Measurements from ENCODE around the gene ERI3. TPM values are rescaled to one million over a fixed set of nuclear protein-coding genes. Genes with fewer than 3 reads are reported as not detected.

The ERI3 gene
- total RNA-seq, 4 donors from 2014 or later: 31.9 to 58.8 (median 48.1) TPM

DNA sequence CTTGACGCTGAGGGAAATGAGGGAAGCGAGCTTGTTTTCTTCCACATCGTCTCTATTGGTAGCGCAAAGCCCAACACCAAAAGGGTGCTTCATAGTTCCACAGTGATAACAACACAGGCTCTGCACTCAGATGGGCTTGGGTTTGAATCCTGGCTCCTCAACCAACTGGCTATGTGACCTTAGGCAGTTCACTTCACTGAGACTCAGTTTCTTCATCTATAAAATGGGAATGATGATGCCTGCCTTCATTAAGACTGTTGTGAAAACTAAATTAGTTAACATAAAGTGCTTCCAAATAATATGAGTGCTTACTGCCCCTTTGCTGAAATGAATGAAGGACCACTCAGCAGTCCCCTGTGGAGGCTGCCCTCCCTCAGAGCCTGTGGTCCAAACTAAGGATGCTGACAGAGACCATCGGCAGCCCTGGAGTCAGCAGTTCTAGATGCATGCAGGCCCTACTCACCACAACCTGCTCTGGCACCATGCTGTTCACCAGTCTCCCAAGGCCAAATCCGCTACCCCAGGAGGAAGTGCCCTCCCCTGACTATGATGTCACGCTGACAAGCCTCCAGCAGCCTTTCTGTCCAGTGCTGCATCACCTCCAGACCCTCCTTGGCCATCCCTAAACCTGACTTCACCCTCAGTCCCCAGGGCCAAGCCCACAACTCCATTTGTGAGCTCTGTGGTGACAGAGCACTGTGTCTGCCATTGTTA lies 111.1 kb downstream of the ERI3 start:
- H3K36me3 ChIP-seq: peaks cover 0 to 49% of the 10 kb centered on the region in 2 donors

DNA sequence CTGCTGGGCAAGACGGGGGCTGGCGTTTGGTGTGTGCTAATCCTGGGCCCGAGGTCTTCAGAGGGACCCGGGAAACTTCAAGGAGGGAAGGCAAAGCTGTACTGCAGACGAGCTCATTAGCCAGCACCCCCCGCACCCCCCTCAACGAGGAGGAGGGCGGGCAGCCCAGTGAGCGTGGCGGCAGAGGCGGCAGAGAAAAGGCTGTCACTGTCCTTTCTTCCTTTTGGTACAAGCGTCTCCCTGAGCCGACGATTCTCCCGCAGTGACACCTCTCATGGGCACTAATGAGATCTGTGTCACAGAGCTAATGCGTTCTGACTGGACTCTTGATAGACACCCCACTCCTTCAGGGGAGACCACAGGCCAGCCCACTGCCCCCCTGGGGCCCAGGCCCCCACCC lies 112.3 kb downstream of the ERI3 start:
- no peaks in the 10 kb centered on the region for H3K27me3 ChIP-seq
- peaks cover 5 to 39% (median 20%) of the 10 kb centered on the region in 3 donors for H3K4me1 ChIP-seq
- no peaks in the 10 kb centered on the region for H3K9me3 ChIP-seq
- WGBS, 2 donors (ENCODE audit: low coverage in 1 of 2): 68% methylated on average over 9 of the region's 16 CpGs; no CpG with 5 or more reads in 1 of the 2 donors
- peaks cover 0 to 43% of the 10 kb centered on the region in 2 donors for H3K36me3 ChIP-seq
- no peak for ATAC-seq
- peak overlapping the region in 2 of 4 donors; percentile 35 to 90 for H3K27ac ChIP-seq
- H3K4me3 ChIP-seq: no peak overlapping the region
- TF ChIP-seq POLR2A (IDR thresholded peaks at IDR 0.05): no peak
- no peak for TF ChIP-seq EP300 (IDR thresholded peaks at IDR 0.05)
- TF ChIP-seq, protein P1, sequence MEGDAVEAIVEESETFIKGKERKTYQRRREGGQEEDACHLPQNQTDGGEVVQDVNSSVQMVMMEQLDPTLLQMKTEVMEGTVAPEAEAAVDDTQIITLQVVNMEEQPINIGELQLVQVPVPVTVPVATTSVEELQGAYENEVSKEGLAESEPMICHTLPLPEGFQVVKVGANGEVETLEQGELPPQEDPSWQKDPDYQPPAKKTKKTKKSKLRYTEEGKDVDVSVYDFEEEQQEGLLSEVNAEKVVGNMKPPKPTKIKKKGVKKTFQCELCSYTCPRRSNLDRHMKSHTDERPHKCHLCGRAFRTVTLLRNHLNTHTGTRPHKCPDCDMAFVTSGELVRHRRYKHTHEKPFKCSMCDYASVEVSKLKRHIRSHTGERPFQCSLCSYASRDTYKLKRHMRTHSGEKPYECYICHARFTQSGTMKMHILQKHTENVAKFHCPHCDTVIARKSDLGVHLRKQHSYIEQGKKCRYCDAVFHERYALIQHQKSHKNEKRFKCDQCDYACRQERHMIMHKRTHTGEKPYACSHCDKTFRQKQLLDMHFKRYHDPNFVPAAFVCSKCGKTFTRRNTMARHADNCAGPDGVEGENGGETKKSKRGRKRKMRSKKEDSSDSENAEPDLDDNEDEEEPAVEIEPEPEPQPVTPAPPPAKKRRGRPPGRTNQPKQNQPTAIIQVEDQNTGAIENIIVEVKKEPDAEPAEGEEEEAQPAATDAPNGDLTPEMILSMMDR (IDR thresholded peaks at IDR 0.05): no peak
- no peak for TF ChIP-seq POLR2AphosphoS5 (IDR thresholded peaks at IDR 0.05)

More for the DNA sequence above, 111.1 kb downstream of the ERI3 start:
- H3K4me3 ChIP-seq: no peak overlapping the region
- ATAC-seq: no peak
- 100% methylated on average over 1 to 4 of the region's 7 CpGs for WGBS, 2 donors (ENCODE audit: low coverage in 1 of 2)
- H3K27ac ChIP-seq: no peak overlapping the region
- TF ChIP-seq POLR2AphosphoS5 (IDR thresholded peaks at IDR 0.05) (no peak), POLR2A (IDR thresholded peaks at IDR 0.05) (no peak), EP300 (IDR thresholded peaks at IDR 0.05) (no peak)
- TF ChIP-seq, protein P1 (IDR thresholded peaks at IDR 0.05): no peak
- no peaks in the 10 kb centered on the region for H3K27me3 ChIP-seq
- H3K9me3 ChIP-seq: no peaks in the 10 kb centered on the region
- H3K4me1 ChIP-seq: peaks cover 4 to 27% (median 20%) of the 10 kb centered on the region in 3 donors

DNA sequence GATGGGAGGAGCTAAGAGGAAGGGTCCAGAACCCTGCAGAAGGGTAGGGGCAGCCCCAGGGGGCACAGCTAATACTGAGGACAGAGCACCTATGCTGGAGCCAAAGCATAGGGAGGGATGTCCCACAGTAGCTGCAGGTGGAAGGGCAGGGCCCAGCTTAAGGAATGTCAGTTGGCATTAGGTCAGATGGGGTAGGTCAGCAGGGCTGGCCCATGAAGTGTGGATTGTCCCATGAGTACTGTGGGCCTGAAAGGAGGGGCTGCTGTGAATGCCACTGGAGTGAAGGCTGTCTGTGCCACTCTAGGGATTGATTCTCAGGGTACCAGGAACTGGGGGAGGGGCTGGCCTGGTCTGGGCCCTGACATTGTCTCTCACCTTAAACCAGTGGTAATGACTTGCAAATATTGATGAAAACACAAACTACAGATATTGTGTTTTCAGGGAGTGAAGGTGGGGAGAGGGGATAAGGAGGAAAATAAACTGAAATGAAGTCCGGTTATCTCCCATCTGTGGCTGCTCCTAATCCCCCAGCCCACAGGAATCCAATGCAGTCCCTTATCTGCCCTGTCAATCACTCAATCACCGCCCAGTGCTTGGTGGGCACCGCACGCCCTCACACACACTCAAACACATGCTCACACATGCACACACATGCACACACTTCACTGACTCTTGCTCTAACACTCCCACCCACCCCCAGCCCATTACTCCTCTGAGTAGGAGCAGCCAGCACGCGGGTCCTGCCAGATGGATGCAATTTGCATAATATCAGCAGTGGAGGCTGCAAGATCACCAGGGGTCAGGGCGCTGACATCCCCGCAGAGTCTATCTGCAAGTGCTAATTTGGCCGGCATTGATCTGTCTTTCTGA lies 114.0 kb downstream of the ERI3 start:
- Histone ChIP-seq H3K36me3 (peaks cover 0 to 29% of the 10 kb centered on the region in 2 donors), H3K27ac (peak overlapping the region; percentile 79 to 90 (median 84)), H3K27me3 (no peaks in the 10 kb centered on the region), H3K4me3 (no peak overlapping the region), H3K9me3 (no peaks in the 10 kb centered on the region), H3K4me1 (peaks cover 5 to 42% (median 20%) of the 10 kb centered on the region in 3 donors)
- WGBS, 2 donors (ENCODE audit: low coverage in 1 of 2): 50 to 88% methylated on average over 2 to 5 of the region's 9 CpGs
- TF ChIP-seq EP300 (IDR thresholded peaks at IDR 0.05) (no peak), POLR2A (IDR thresholded peaks at IDR 0.05) (no peak), POLR2AphosphoS5 (IDR thresholded peaks at IDR 0.05) (no peak)
- TF ChIP-seq, protein P1 (IDR thresholded peaks at IDR 0.05): no peak
- ATAC-seq: no peak

DNA sequence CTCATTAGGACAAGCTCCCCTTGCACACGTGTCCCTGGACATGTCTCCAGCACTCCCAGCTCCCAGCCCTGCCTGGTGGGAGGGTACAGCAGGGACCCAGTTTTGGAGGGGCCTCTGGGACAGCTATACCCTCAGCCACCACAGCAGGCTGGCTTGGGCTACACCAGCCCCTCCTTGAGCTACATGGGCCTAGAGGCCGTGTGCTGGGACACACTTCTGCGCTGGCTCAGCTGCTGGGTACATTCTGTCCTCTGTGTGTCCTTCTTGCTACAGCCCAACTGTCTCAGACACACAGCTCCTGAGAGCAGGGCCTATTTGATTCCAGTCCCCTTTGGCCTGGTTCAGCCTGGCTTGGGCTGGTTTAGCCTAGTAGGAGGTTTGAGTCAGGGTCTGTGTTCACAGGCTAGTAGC lies 115.1 kb downstream of the ERI3 start:
- no peak for TF ChIP-seq POLR2A (IDR thresholded peaks at IDR 0.05)
- TF ChIP-seq EP300 (IDR thresholded peaks at IDR 0.05): no peak
- TF ChIP-seq, protein P1 (IDR thresholded peaks at IDR 0.05): peak in 1 of 4 experiments; percentile 7
- TF ChIP-seq POLR2AphosphoS5 (IDR thresholded peaks at IDR 0.05): peak; percentile 92
- ATAC-seq: peak; percentile 88
- Histone ChIP-seq H3K36me3 (peaks cover 0 to 20% of the 10 kb centered on the region in 2 donors), H3K27ac (peak overlapping the region; percentile 79 to 90 (median 84)), H3K4me3 (no peak overlapping the region), H3K27me3 (no peaks in the 10 kb centered on the region), H3K9me3 (no peaks in the 10 kb centered on the region), H3K4me1 (peaks cover 5 to 42% (median 20%) of the 10 kb centered on the region in 3 donors)
- 60% methylated on average over 1 of the region's 3 CpGs; no CpG with 5 or more reads in 1 of the 2 donors for WGBS, 2 donors (ENCODE audit: low coverage in 1 of 2)

Measured in gastroesophageal sphincter (tissue), 4 donors.